Common myeloid progenitor, CD34-positive (primary cell): ENCODE measurements around the gene LSM3.

Source experiments
- CTCF ChIA-PET: fragments of 350-600 bp; sonication (Branson Sonifier 250); formaldehyde crosslinking; loops from one replicate; lab custom pipeline; 2021; ENCODE audit warnings: antibody characterized with exemption; lab: Charles Lee
- POLR2A ChIA-PET: fragments of 350-600 bp; sonication (Branson Sonifier 250); formaldehyde crosslinking; loops from one replicate; lab custom pipeline; 2021; ENCODE audit warnings: antibody characterized with exemption; lab: Charles Lee
- DNase-seq, 3 donors: peaks; one replicate each; pipeline versions ENCODE4 v3.0.0 to v3.0.0-alpha.2; 2013
- H3K27ac ChIP-seq, 2 experiments: 1 replicate in 1 of 2; 2 replicates in 1 of 2; pipeline ENCODE4 v1.7.0; 2013; ENCODE audit warnings: inconsistent platforms in 2 of 2, low read length in 2 of 2, mild to moderate bottlenecking in 2 of 2, low read depth in 1 of 2, moderate library complexity in 1 of 2; ENCODE audit not compliant: severe bottlenecking in 2 of 2, insufficient read depth in 1 of 2, poor library complexity in 1 of 2
- H3K27me3 ChIP-seq, 5 experiments: replicated peaks in 2 of 5; 1 replicate in 3 of 5; 2 replicates in 2 of 5; pipeline versions ENCODE4 v1.6.1 to v1.7.0; 2013; ENCODE audit warnings: low read length in 4 of 5, mild to moderate bottlenecking in 2 of 5, moderate library complexity in 2 of 5, inconsistent platforms in 1 of 5; ENCODE audit not compliant: insufficient read depth in 5 of 5, control insufficient read depth in 4 of 5
- H3K36me3 ChIP-seq, 4 experiments: 1 replicate in 2 of 4; 2 replicates in 2 of 4; pipeline versions ENCODE4 v1.6.1 to v1.7.0; 2013; ENCODE audit warnings: low read length in 3 of 4, control low read depth in 1 of 4, mild to moderate bottlenecking in 1 of 4; ENCODE audit not compliant: control insufficient read depth in 4 of 4, insufficient read depth in 4 of 4
- H3K4me1 ChIP-seq, 4 experiments: 1 replicate in 3 of 4; 2 replicates in 1 of 4; pipeline versions ENCODE4 v1.6.1 to v1.7.1; 2013; ENCODE audit warnings: low read length in 3 of 4, mild to moderate bottlenecking in 3 of 4, control low read depth in 1 of 4, inconsistent platforms in 1 of 4, moderate library complexity in 1 of 4; ENCODE audit not compliant: control insufficient read depth in 4 of 4, insufficient read depth in 4 of 4; ENCODE audit errors: control extremely low read depth in 1 of 4
- H3K4me3 ChIP-seq, 7 experiments: 1 replicate in 4 of 7; 2 replicates in 3 of 7; pipeline versions ENCODE4 v1.5.1 to v1.7.0; 2013; ENCODE audit warnings: mild to moderate bottlenecking in 7 of 7, low read length in 6 of 7, moderate library complexity in 6 of 7, inconsistent platforms in 2 of 7, low read depth in 2 of 7, control low read depth in 1 of 7; ENCODE audit not compliant: insufficient read depth in 4 of 7, control insufficient read depth in 1 of 7; ENCODE audit errors: extremely low read depth in 1 of 7
- H3K9me3 ChIP-seq, 5 experiments: 1 replicate in 4 of 5; 2 replicates in 1 of 5; pipeline versions ENCODE4 v1.6.1 to v1.7.1; 2013; ENCODE audit warnings: low read length in 4 of 5, mild to moderate bottlenecking in 2 of 5, inconsistent platforms in 1 of 5, low read depth in 1 of 5, moderate library complexity in 1 of 5; ENCODE audit not compliant: control insufficient read depth in 4 of 5, insufficient read depth in 2 of 5; ENCODE audit errors: control extremely low read depth in 1 of 5
- WGBS: methylation state at CpG from one replicate; pipeline ENCODE4 v1.1.5; 2013; ENCODE audit not compliant: insufficient coverage; 5-methylcytosine and 5-hydroxymethylcytosine counted together

The LSM3 gene

GRCh38 chr3:14151471-14152083 is 27.0 kb upstream of the LSM3 start:
- Histone ChIP-seq H3K36me3 (peaks cover 15 to 73% (median 43%) of the 10 kb centered on the region in 4 experiments), H3K4me3 (no peak overlapping the region)

GRCh38 chr3:14152233-14152962 is 26.2 kb upstream of the LSM3 start:
- WGBS, result 89% methylated on average over 4 of the region's 11 CpGs
- Histone ChIP-seq H3K36me3 (peaks cover 17 to 73% (median 45%) of the 10 kb centered on the region in 4 experiments), H3K27me3 (no peaks in the 10 kb centered on the region), H3K9me3 (no peaks in the 10 kb centered on the region), H3K4me3 (no peak overlapping the region), H3K4me1 (peaks cover 0 to 2% (median 0%) of the 10 kb centered on the region in 4 experiments), H3K27ac (no peak overlapping the region)
- ChIA-PET POLR2A (no interaction called here), CTCF (interaction anchor here (0.8 to 2.2 kb wide), 14 partner anchors 8 to 79 kb away, joined by 3 to 8 read pairs (median 4); partner anchors contain the start of genes CHCHD4 and TMEM43)
- peak in 2 of 3 donors; percentile 35 to 47 for DNase-seq

More at GRCh38 chr3:14151471-14152083, 27.0 kb upstream of the LSM3 start:
- H3K4me1 ChIP-seq, result peaks cover 0 to 2% (median 0%) of the 10 kb centered on the region in 4 experiments
- 94% methylated on average over 12 of the region's 12 CpGs for WGBS
- no peaks in the 10 kb centered on the region for H3K9me3 ChIP-seq
- H3K27me3 ChIP-seq, result no peaks in the 10 kb centered on the region
- no peak for DNase-seq
- ChIA-PET POLR2A (no interaction called here), CTCF (interaction anchor here (1.0 to 2.2 kb wide), 8 partner anchors 7 to 310 kb away, joined by 3 to 6 read pairs (median 4); no protein-coding TSS in a partner anchor)
- no peak overlapping the region for H3K27ac ChIP-seq

GRCh38 chr3:14152963-14153355 is 25.7 kb upstream of the LSM3 start:
- Histone ChIP-seq H3K9me3 (no peaks in the 10 kb centered on the region), H3K4me3 (no peak overlapping the region), H3K27me3 (no peaks in the 10 kb centered on the region), H3K4me1 (peaks cover 0 to 2% (median 0%) of the 10 kb centered on the region in 4 experiments), H3K27ac (no peak overlapping the region), H3K36me3 (peaks cover 17 to 73% (median 46%) of the 10 kb centered on the region in 4 experiments)
- 100% methylated on average over 4 of the region's 4 CpGs for WGBS
- ChIA-PET CTCF (interaction anchor here (0.8 to 2.2 kb wide), 13 partner anchors 8 to 78 kb away, joined by 3 to 14 read pairs (median 4); partner anchors contain the start of genes CHCHD4 and TMEM43), POLR2A (no interaction called here)
- DNase-seq, result no peak

GRCh38 chr3:14153663-14154062 is 25.0 kb upstream of the LSM3 start:
- Histone ChIP-seq H3K4me1 (peaks cover 0 to 2% (median 0%) of the 10 kb centered on the region in 4 experiments), H3K27ac (no peak overlapping the region), H3K27me3 (no peaks in the 10 kb centered on the region), H3K36me3 (peaks cover 17 to 74% (median 46%) of the 10 kb centered on the region in 4 experiments), H3K4me3 (no peak overlapping the region), H3K9me3 (no peaks in the 10 kb centered on the region)
- no peak for DNase-seq
- ChIA-PET CTCF (interaction anchor here (1.0 to 2.0 kb wide), 7 partner anchors 9 to 78 kb away, joined by 3 to 14 read pairs (median 3); no protein-coding TSS in a partner anchor), POLR2A (no interaction called here)
- WGBS, result 97% methylated on average over 6 of the region's 6 CpGs

GRCh38 chr3:14154276-14154675 is 24.3 kb upstream of the LSM3 start:
- POLR2A ChIA-PET, result no interaction called here
- CTCF ChIA-PET, result interaction anchor here (1.0 to 2.0 kb wide), 7 partner anchors 9 to 258 kb away, joined by 3 to 14 read pairs (median 3); no protein-coding TSS in a partner anchor
- WGBS, result 97% methylated on average over 5 of the region's 5 CpGs

GRCh38 chr3:14154895-14155440 is 23.6 kb upstream of the LSM3 start:
- Histone ChIP-seq H3K4me1 (peaks cover 0 to 2% (median 0%) of the 10 kb centered on the region in 4 experiments), H3K4me3 (no peak overlapping the region), H3K36me3 (peaks cover 18 to 84% (median 56%) of the 10 kb centered on the region in 4 experiments), H3K27me3 (no peaks in the 10 kb centered on the region), H3K27ac (no peak overlapping the region), H3K9me3 (no peaks in the 10 kb centered on the region)
- CTCF ChIA-PET, result interaction anchor here (0.8 to 1.9 kb wide), 4 partner anchors 10 to 259 kb away, joined by 3 to 14 read pairs (median 4); no protein-coding TSS in a partner anchor
- POLR2A ChIA-PET, result no interaction called here
- 82% methylated on average over 7 of the region's 7 CpGs for WGBS
- DNase-seq, result peak in 2 of 3 donors; percentile 35 to 45

More at GRCh38 chr3:14154276-14154675, 24.3 kb upstream of the LSM3 start:
- H3K27me3 ChIP-seq, result no peaks in the 10 kb centered on the region
- DNase-seq, result no peak
- H3K4me1 ChIP-seq, result peaks cover 0 to 2% (median 0%) of the 10 kb centered on the region in 4 experiments
- peaks cover 19 to 80% (median 49%) of the 10 kb centered on the region in 4 experiments for H3K36me3 ChIP-seq
- H3K27ac ChIP-seq, result no peak overlapping the region
- no peaks in the 10 kb centered on the region for H3K9me3 ChIP-seq
- H3K4me3 ChIP-seq, result no peak overlapping the region
